HG02840 (cell line): ENCODE measurements around the gene SREBF1.

Source experiments
- ATAC-seq: cut with Tn5 transposase; IDR thresholded peaks from one replicate; pipeline ENCODE4 v1.9.1; 2021; ENCODE audit warnings: mild to moderate bottlenecking, moderate library complexity, moderate number of reproducible peaks; ENCODE audit not compliant: unreplicated experiment, low FRiP score

Gene SREBF1

GRCh38 chr17:17798573-17799255, 38.1 kb downstream of the SREBF1 start:
- ATAC-seq = no peak

GRCh38 chr17:17798010-17798556, 38.7 kb downstream of the SREBF1 start:
- ATAC-seq = no peak

GRCh38 chr17:17797119-17797809, 39.5 kb downstream of the SREBF1 start:
- no peak for ATAC-seq

GRCh38 chr17:17796787-17797061, 40.1 kb downstream of the SREBF1 start:
- ATAC-seq = no peak

GRCh38 chr17:17795946-17796786, 40.6 kb downstream of the SREBF1 start:
- no peak for ATAC-seq

- no peak for ATAC-seq
Measured at GRCh38 chr17:17795296-17795695, 41.5 kb downstream of the SREBF1 start.

- ATAC-seq = no peak
Measured at GRCh38 chr17:17794382-17794781, 42.4 kb downstream of the SREBF1 start.

- ATAC-seq = no peak
Measured at GRCh38 chr17:17793378-17794214, 43.2 kb downstream of the SREBF1 start.

GRCh38 chr17:17792551-17793377, 44.0 kb downstream of the SREBF1 start:
- no peak for ATAC-seq

- no peak for ATAC-seq
Measured at GRCh38 chr17:17792037-17792550, 44.7 kb downstream of the SREBF1 start.

GRCh38 chr17:17790637-17791464, 45.9 kb downstream of the SREBF1 start:
- no peak for ATAC-seq

- no peak for ATAC-seq
Measured at GRCh38 chr17:17789828-17790636, 46.8 kb downstream of the SREBF1 start.

GRCh38 chr17:17789410-17789809, 47.4 kb downstream of the SREBF1 start:
- ATAC-seq = no peak

- ATAC-seq = no peak
Measured at GRCh38 chr17:17788967-17789366, 47.8 kb downstream of the SREBF1 start.

GRCh38 chr17:17787568-17787967, 49.2 kb downstream of the SREBF1 start:
- ATAC-seq = no peak

- ATAC-seq = no peak
Measured at GRCh38 chr17:17786998-17787397, 49.8 kb downstream of the SREBF1 start.

GRCh38 chr17:17785407-17785806, 51.4 kb downstream of the SREBF1 start:
- no peak for ATAC-seq
